H9 (cell line): ENCODE measurements around the gene RALA. TPM values are rescaled to one million over a fixed set of nuclear protein-coding genes. Genes with fewer than 3 reads are reported as not detected.

Experiments
- DNase-seq: peaks from one replicate; pipeline ENCODE4 v3.0.0-alpha.2; 2017
- H2AFZ ChIP-seq: one replicate; pipeline ENCODE4 v1.6.1; 2013; ENCODE audit warnings: mild to moderate bottlenecking, low read length, control low read depth, moderate library complexity
- H2AK5ac ChIP-seq: 2 replicates; pipeline ENCODE4 v1.6.1; 2013; ENCODE audit warnings: low read length, control low read depth, mixed read lengths; ENCODE audit not compliant: insufficient read length
- H2BK120ac ChIP-seq: one replicate; pipeline ENCODE4 v1.6.1; 2013; ENCODE audit warnings: low read depth, mild to moderate bottlenecking, low read length, control low read depth, inconsistent platforms; ENCODE audit not compliant: poor library complexity, severe bottlenecking
- H2BK12ac ChIP-seq: 2 replicates; pipeline ENCODE4 v1.6.1; 2013; ENCODE audit warnings: low read length, control low read depth, mixed read lengths, low read depth; ENCODE audit not compliant: insufficient read length
- H2BK15ac ChIP-seq: 2 replicates; pipeline ENCODE4 v1.6.1; 2013; ENCODE audit warnings: low read depth, low read length, control low read depth
- H2BK20ac ChIP-seq: one replicate; pipeline ENCODE4 v1.6.1; 2013; ENCODE audit warnings: low read depth, mild to moderate bottlenecking, low read length, control low read depth, inconsistent platforms; ENCODE audit not compliant: poor library complexity, severe bottlenecking
- H2BK5ac ChIP-seq: 2 replicates; pipeline ENCODE4 v1.6.1; 2013; ENCODE audit warnings: low read length, control low read depth, mixed read lengths; ENCODE audit not compliant: insufficient read length
- H3K14ac ChIP-seq: 2 replicates; pipeline ENCODE4 v1.6.1; 2013; ENCODE audit warnings: low read length, control low read depth; ENCODE audit not compliant: insufficient read depth
- H3K18ac ChIP-seq: 2 replicates; pipeline ENCODE4 v1.6.1; 2013; ENCODE audit warnings: low read depth, mild to moderate bottlenecking, mixed read lengths, low read length, control low read depth; ENCODE audit not compliant: insufficient read length
- H3K23ac ChIP-seq: 2 replicates; pipeline ENCODE4 v1.6.1; 2013; ENCODE audit warnings: low read length, control low read depth, mixed read lengths, low read depth; ENCODE audit not compliant: insufficient read length
- H3K23me2 ChIP-seq: 2 replicates; pipeline ENCODE4 v1.6.1; 2013; ENCODE audit warnings: low read depth, mild to moderate bottlenecking, mixed read lengths, low read length, control low read depth; ENCODE audit not compliant: insufficient read length, poor library complexity, severe bottlenecking
- H3K27ac ChIP-seq: 2 replicates; pipeline ENCODE4 v1.5.1; 2013; ENCODE audit warnings: low read length, control low read depth, mixed read lengths, low read depth; ENCODE audit not compliant: insufficient read length
- H3K27me3 ChIP-seq: 2 replicates; pipeline ENCODE4 v1.6.1; 2013; ENCODE audit warnings: low read length, control low read depth, inconsistent platforms; ENCODE audit not compliant: insufficient read depth
- H3K4ac ChIP-seq: 2 replicates; pipeline ENCODE4 v1.6.1; 2013; ENCODE audit warnings: low read depth, mild to moderate bottlenecking, control low read depth, inconsistent platforms, low read length, moderate library complexity
- H3K4me1 ChIP-seq: 2 replicates; pipeline ENCODE4 v1.6.1; 2013; ENCODE audit warnings: low read length, control low read depth, inconsistent platforms; ENCODE audit not compliant: insufficient read depth
- H3K4me2 ChIP-seq: 2 replicates; pipeline ENCODE4 v1.6.1; 2013; ENCODE audit warnings: low read length, control low read depth, mixed read lengths; ENCODE audit not compliant: insufficient read length, insufficient read depth
- H3K56ac ChIP-seq: 2 replicates; pipeline ENCODE4 v1.6.1; 2013; ENCODE audit warnings: low read depth, mild to moderate bottlenecking, mixed read lengths, low read length, control low read depth; ENCODE audit not compliant: insufficient read length
- H3K79me1 ChIP-seq: 2 replicates; pipeline ENCODE4 v1.6.1; 2013; ENCODE audit warnings: low read depth, mild to moderate bottlenecking, moderate library complexity, low read length, control low read depth, inconsistent platforms; ENCODE audit not compliant: insufficient read depth, poor library complexity, severe bottlenecking
- H3K79me2 ChIP-seq: 2 replicates; pipeline ENCODE4 v1.6.1; 2013; ENCODE audit warnings: low read length, control low read depth, inconsistent platforms; ENCODE audit not compliant: insufficient read depth
- H3K9ac ChIP-seq: 2 replicates; pipeline ENCODE4 v1.6.1; 2013; ENCODE audit warnings: low read length, control low read depth, mixed read lengths; ENCODE audit not compliant: insufficient read length; ENCODE audit errors: extremely low read depth
- H3K9me3 ChIP-seq: one replicate; pipeline ENCODE4 v1.6.1; 2013; ENCODE audit warnings: low read depth, low read length, inconsistent platforms; ENCODE audit not compliant: control insufficient read depth
- H3T11ph ChIP-seq: one replicate; pipeline ENCODE4 v1.6.1; 2013; ENCODE audit warnings: mild to moderate bottlenecking, low read length, control low read depth, inconsistent platforms
- H4K20me1 ChIP-seq: one replicate; pipeline ENCODE4 v1.6.1; 2013; ENCODE audit not compliant: control insufficient read depth, insufficient read length, insufficient read depth
- H4K5ac ChIP-seq: 2 replicates; pipeline ENCODE4 v1.6.1; 2013; ENCODE audit warnings: low read depth, mild to moderate bottlenecking, mixed read lengths, low read length, control low read depth; ENCODE audit not compliant: insufficient read length
- H4K8ac ChIP-seq: replicated peaks from 2 replicates; pipeline ENCODE4 v1.6.1; 2013; ENCODE audit warnings: low read length, control low read depth, mixed read lengths, low read depth; ENCODE audit not compliant: insufficient read length
- H4K91ac ChIP-seq: 2 replicates; pipeline ENCODE4 v1.6.1; 2013; ENCODE audit warnings: low read depth, mild to moderate bottlenecking, moderate library complexity, mixed read lengths, low read length, control low read depth; ENCODE audit not compliant: insufficient read length
- H3K27ac Mint-ChIP-seq, 3 experiments: 2 replicates in 2 of 3; 3 replicates in 1 of 3; pipeline ENCODE4 v1.8.0; 2020 to 2021; ENCODE audit warnings: mixed read lengths in 3 of 3, mild to moderate bottlenecking in 1 of 3, moderate library complexity in 1 of 3
- H3K27me3 Mint-ChIP-seq: 2 replicates; pipeline ENCODE4 v1.8.0; 2021; ENCODE audit warnings: low read depth, mild to moderate bottlenecking, moderate library complexity, mixed read lengths
- H3K36me3 Mint-ChIP-seq, 3 experiments: 2 replicates in 2 of 3; 3 replicates in 1 of 3; pipeline ENCODE4 v1.8.0; 2020 to 2021; ENCODE audit warnings: low read depth in 3 of 3, mixed read lengths in 3 of 3; ENCODE audit not compliant: insufficient read depth in 1 of 3
- H3K4me1 Mint-ChIP-seq, 2 experiments: 2 replicates each; pipeline ENCODE4 v1.8.0; 2020; ENCODE audit warnings: mixed read lengths in 2 of 2
- H3K4me3 Mint-ChIP-seq, 2 experiments: 2 replicates in 1 of 2; 3 replicates in 1 of 2; pipeline ENCODE4 v1.8.0; 2020 to 2021; ENCODE audit warnings: mild to moderate bottlenecking in 2 of 2, mixed read lengths in 2 of 2, moderate library complexity in 1 of 2
- H3K9me3 Mint-ChIP-seq, 2 experiments: 2 replicates in 1 of 2; 3 replicates in 1 of 2; pipeline ENCODE4 v1.8.0; 2020; ENCODE audit warnings: mild to moderate bottlenecking in 2 of 2, mixed read lengths in 2 of 2, moderate library complexity in 1 of 2
- WGBS: extraction: QIAGEN DNeasy Blood & Tissue Kit; methylation state at CpG from one replicate; pipeline ENCODE4 v1.1.7; 2013; ENCODE audit warnings: missing lambda C conversion rate, low lambda C conversion rate, mixed read lengths; ENCODE audit not compliant: insufficient read length; ENCODE audit errors: extremely low coverage; 5-methylcytosine and 5-hydroxymethylcytosine counted together
- total RNA-seq: library from RNA; stranded (reverse); gene quantifications from 2 replicates; pipeline ENCODE4 v1.2.1, GENCODE V29; 2021
- TF ChIP-seq, protein P1 (sequence below): fragments of 200-600 bp; sonication (generic); conservative IDR thresholded peaks from 3 replicates; pipeline ENCODE4 v1.8.0; 2021; ENCODE audit warnings: antibody characterized with exemption, mild to moderate bottlenecking

Gene RALA
- total RNA-seq, 1 experiment from 2014 or later: 57.5 TPM

DNA sequence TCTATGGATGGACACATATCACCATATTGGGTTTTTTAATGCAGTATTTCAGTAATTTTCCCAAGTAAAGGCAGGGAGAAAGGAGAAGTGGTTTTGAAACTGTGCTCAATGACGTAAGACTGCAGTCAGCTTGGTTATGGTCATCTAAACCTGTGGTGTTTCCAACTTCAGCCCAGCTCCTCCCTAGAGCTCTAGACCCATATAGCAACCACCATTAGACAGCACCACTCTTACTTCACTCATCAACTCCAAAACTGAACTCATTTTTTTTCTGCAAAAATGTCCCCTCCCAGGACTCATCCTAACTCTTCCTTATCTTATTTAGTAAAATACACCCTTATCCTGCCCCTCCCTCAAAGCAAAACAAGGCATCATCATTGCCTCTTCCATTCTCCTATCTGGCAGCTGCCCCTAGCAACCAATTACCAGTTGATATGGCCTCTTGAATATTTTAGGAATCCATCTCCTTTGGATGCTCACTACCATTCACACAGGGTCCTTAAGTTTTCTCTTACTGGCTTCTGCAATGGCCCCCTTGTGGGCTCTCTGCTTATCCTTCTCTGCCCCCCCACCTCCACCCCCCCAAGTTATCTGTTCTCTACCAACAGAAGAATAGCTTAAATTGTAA, 1.5 kb upstream of the RALA start:
- Histone ChIP-seq H3K27ac (no peak overlapping the region), H3T11ph (no peak overlapping the region), H3K9ac (no peak overlapping the region), H3K4me1 (peaks cover 2% of the 10 kb centered on the region; the same call in 1 of the 2 replicates), H2BK12ac (no peak overlapping the region), H3K79me1 (peaks cover 13% of the 10 kb centered on the region), H4K5ac (no peak overlapping the region), H3K9me3 (no peaks in the 10 kb centered on the region), H3K79me2 (peaks cover 22% of the 10 kb centered on the region), H3K4ac (no peak overlapping the region), H3K18ac (no peak overlapping the region), H2BK15ac (no peak overlapping the region), H3K23me2 (peaks cover 10% of the 10 kb centered on the region), H3K4me2 (peak overlapping the region; percentile 86), H2BK120ac (peak overlapping the region; percentile 30), H4K91ac (no peak overlapping the region), H3K27me3 (no peaks in the 10 kb centered on the region), H2AFZ (no peak overlapping the region), H3K56ac (no peak overlapping the region), H3K23ac (no peak overlapping the region), H3K14ac (no peak overlapping the region), H4K20me1 (no peaks in the 10 kb centered on the region), H2BK20ac (no peak overlapping the region), H4K8ac (no peak overlapping the region), H2BK5ac (no peak overlapping the region), H2AK5ac (no peak overlapping the region)
- DNase-seq: no peak
- peaks cover 35% of the 10 kb centered on the region in 2 experiments for H3K4me1 Mint-ChIP-seq
- H3K9me3 Mint-ChIP-seq: no peaks in the 10 kb centered on the region
- H3K27me3 Mint-ChIP-seq: no peaks in the 10 kb centered on the region
- H3K36me3 Mint-ChIP-seq: no peaks in the 10 kb centered on the region; a peak in 1 of 7 replicates
- TF ChIP-seq, protein P1, sequence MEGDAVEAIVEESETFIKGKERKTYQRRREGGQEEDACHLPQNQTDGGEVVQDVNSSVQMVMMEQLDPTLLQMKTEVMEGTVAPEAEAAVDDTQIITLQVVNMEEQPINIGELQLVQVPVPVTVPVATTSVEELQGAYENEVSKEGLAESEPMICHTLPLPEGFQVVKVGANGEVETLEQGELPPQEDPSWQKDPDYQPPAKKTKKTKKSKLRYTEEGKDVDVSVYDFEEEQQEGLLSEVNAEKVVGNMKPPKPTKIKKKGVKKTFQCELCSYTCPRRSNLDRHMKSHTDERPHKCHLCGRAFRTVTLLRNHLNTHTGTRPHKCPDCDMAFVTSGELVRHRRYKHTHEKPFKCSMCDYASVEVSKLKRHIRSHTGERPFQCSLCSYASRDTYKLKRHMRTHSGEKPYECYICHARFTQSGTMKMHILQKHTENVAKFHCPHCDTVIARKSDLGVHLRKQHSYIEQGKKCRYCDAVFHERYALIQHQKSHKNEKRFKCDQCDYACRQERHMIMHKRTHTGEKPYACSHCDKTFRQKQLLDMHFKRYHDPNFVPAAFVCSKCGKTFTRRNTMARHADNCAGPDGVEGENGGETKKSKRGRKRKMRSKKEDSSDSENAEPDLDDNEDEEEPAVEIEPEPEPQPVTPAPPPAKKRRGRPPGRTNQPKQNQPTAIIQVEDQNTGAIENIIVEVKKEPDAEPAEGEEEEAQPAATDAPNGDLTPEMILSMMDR: no peak
- peak overlapping the region; percentile 88 to 93 for H3K4me3 Mint-ChIP-seq
- H3K27ac Mint-ChIP-seq: peak overlapping the region in 1 of 3 experiments; percentile 96; a peak in 1 of 7 replicates
- no CpG with 5 or more reads among the region's 1 CpG for WGBS
